Central memory CD8-positive, alpha-beta T cell (primary cell): ENCODE results near the gene ECPAS.
"Not testable (repeated sequence)": the region's sequence is repeated elsewhere in the genome, so short reads cannot be mapped to it uniquely, and the experiment has no call there.

Experiments used
- ATAC-seq: fragments of 150-1000 bp; cut with Tn5 transposase; replicated peaks from 2 replicates; pipeline ENCODE4 v1.10.0; 2022; ENCODE audit warnings: mild to moderate bottlenecking, moderate FRiP score, moderate number of reproducible peaks; ENCODE audit not compliant: poor library complexity, severe bottlenecking; ENCODE audit errors: extremely low read depth
- DNase-seq, 2 donors: peaks; one replicate each; pipeline ENCODE4 v3.0.0; 2021; ENCODE audit warnings: low spot score in 2 of 2
- H3K27ac Mint-ChIP-seq: one replicate; pipeline ENCODE4 v1.8.0; 2022; ENCODE audit warnings: low read depth, mild to moderate bottlenecking, moderate library complexity, mixed read lengths
- H3K27me3 Mint-ChIP-seq: one replicate; pipeline ENCODE4 v1.8.0; 2022; ENCODE audit warnings: mixed read lengths
- H3K36me3 Mint-ChIP-seq: one replicate; pipeline ENCODE4 v1.8.0; 2022; ENCODE audit warnings: mild to moderate bottlenecking, moderate library complexity, mixed read lengths; ENCODE audit not compliant: insufficient read depth
- H3K4me1 Mint-ChIP-seq: one replicate; pipeline ENCODE4 v1.8.0; 2022; ENCODE audit warnings: mixed read lengths
- H3K4me3 Mint-ChIP-seq: one replicate; pipeline ENCODE4 v1.8.0; 2022; ENCODE audit warnings: mild to moderate bottlenecking, moderate library complexity, mixed read lengths
- H3K9me3 Mint-ChIP-seq: one replicate; pipeline ENCODE4 v1.8.0; 2022; ENCODE audit warnings: mixed read lengths

The ECPAS gene

DNA sequence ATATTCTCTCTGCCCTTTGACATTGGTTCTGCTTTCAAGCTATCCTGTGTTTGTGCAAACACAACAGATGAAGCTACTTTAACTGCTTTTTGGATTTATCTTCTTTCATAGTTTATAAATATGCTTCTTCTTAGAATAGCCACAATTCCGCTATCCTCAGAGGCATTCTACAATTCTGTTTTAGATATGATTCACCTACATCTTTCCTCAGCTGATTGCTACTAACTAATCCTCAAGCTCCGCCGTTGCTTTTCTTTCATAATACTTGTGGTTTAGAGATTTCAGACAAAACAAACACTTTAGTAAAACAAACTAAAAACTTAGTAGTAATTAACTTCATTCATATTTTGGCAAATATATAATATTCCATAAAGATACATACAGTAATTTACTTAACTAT lies 52.5 kb downstream of the ECPAS start:
- no peak for DNase-seq
- H3K27ac Mint-ChIP-seq = no peak overlapping the region
- H3K27me3 Mint-ChIP-seq = no peaks in the 10 kb centered on the region
- no peak for ATAC-seq
- H3K4me3 Mint-ChIP-seq = no peak overlapping the region
- H3K36me3 Mint-ChIP-seq = peaks cover 36% of the 10 kb centered on the region
- no peaks in the 10 kb centered on the region for H3K4me1 Mint-ChIP-seq
- H3K9me3 Mint-ChIP-seq = no peaks in the 10 kb centered on the region

DNA sequence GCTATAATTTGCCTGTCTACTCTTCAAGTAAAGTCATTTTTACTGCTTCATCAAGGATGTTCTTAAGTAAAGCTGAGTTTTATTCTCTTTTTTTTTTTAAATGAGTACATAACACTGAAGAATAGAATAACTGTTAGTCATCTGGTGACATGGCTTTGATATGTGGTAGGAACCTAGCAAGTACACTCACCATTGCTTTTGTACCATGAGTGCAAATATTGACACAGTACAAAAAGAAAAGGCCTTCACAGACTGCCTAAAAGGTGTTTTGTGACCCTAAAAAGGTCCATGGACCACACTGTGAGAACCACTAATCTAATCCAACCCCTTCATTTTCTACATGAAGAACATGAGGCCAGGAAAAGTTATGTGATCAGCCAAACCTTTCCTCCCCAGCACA lies 55.0 kb downstream of the ECPAS start:
- no peak overlapping the region for H3K27ac Mint-ChIP-seq
- H3K27me3 Mint-ChIP-seq = no peaks in the 10 kb centered on the region
- no peaks in the 10 kb centered on the region for H3K9me3 Mint-ChIP-seq
- H3K36me3 Mint-ChIP-seq = peaks cover 43% of the 10 kb centered on the region
- H3K4me1 Mint-ChIP-seq = no peaks in the 10 kb centered on the region
- no peak for ATAC-seq
- DNase-seq = no peak
- no peak overlapping the region for H3K4me3 Mint-ChIP-seq

DNA sequence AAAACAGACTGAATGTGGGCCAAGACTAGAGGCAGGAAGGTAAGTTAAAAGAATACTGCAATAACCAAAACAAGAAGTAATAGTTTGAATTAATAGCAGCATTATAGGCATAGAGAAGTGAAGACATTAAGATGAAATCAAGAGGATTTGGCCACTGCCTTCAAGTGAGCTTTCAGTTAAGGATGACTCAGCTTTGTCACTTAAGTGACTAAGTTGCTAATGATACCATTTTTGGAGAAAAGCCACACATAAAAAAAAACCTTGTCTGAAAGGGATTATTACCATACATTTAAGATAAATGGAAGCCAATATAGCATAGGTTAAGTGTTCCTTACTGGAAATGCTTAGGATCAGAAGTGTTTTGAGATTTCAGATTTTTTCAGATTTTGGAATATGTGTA lies 57.0 kb downstream of the ECPAS start:
- Mint-ChIP-seq H3K9me3 (no peaks in the 10 kb centered on the region), H3K27me3 (no peaks in the 10 kb centered on the region), H3K27ac (no peak overlapping the region), H3K4me1 (no peaks in the 10 kb centered on the region), H3K4me3 (no peak overlapping the region), H3K36me3 (peaks cover 45% of the 10 kb centered on the region)
- no peak for ATAC-seq
- no peak for DNase-seq

DNA sequence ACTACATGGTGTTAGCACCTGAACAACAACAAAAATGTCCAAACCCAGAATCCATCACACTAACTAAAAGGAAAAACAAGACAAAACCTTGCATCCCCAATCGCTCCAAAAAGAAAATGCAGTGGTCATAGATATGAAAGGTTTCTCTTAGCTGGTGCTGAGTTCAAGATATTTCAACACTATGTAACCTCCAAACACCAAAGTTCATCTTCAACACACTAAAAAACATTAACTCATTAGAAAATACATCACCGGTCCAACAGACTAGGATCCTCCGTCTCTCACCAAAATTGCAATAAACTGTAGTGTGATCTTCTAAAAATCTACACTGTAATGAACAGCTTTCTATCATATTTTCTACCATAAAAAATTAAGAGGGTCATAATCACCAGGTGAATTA lies 60.8 kb downstream of the ECPAS start:
- ATAC-seq (no peak), DNase-seq (no peak)
- H3K36me3 Mint-ChIP-seq = peaks cover 48% of the 10 kb centered on the region
- no peak overlapping the region for H3K4me3 Mint-ChIP-seq
- H3K27ac Mint-ChIP-seq = no peak overlapping the region
- H3K4me1 Mint-ChIP-seq = no peaks in the 10 kb centered on the region
- H3K9me3 Mint-ChIP-seq = no peaks in the 10 kb centered on the region
- H3K27me3 Mint-ChIP-seq = no peaks in the 10 kb centered on the region

DNA sequence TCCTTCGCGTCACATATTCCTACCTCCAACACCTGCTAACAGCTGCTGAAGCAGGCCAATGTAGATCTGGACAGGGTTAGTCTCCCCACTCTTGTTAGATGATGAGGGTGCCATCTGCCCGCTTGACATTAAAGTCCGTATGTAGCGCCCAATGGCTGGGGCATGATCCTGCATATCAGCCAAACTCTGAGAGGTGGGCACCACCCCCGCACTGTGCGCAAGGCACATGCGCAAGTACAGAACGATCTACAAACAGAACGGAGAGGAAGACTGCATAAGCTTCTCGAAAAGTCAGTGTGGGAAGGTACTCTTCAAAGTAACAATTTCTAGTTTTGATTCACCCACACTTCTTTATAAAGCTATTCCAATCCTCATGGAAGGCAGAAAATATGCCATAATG lies 69.8 kb downstream of the ECPAS start:
- H3K36me3 Mint-ChIP-seq = peaks cover 75% of the 10 kb centered on the region
- no peak overlapping the region for H3K27ac Mint-ChIP-seq
- DNase-seq (no peak), ATAC-seq (no peak)
- H3K4me3 Mint-ChIP-seq = no peak overlapping the region
- no peaks in the 10 kb centered on the region for H3K9me3 Mint-ChIP-seq
- no peaks in the 10 kb centered on the region for H3K4me1 Mint-ChIP-seq
- no peaks in the 10 kb centered on the region for H3K27me3 Mint-ChIP-seq

DNA sequence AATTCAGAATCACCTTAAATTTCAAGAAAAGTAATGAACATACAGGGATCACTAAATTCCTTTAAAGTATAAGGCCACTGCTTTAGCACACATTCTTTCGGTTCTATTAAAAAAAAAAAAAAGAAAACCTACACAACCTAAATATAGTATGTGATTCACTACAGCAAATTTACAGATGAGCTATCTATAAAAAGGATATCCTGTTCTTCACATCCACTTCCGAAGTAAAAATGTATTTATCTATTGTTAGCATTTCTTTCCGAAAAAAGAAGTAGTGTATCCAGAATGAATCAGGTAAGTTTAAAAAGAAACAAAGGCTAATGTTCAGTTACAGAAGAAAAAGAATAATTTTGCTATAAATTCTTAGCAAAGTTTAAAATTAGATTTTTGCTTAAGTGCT lies 70.2 kb downstream of the ECPAS start:
- Mint-ChIP-seq H3K9me3 (no peaks in the 10 kb centered on the region), H3K36me3 (peaks cover 79% of the 10 kb centered on the region), H3K27ac (no peak overlapping the region), H3K27me3 (no peaks in the 10 kb centered on the region), H3K4me1 (no peaks in the 10 kb centered on the region), H3K4me3 (no peak overlapping the region)
- DNase-seq (no peak), ATAC-seq (no peak)

DNA sequence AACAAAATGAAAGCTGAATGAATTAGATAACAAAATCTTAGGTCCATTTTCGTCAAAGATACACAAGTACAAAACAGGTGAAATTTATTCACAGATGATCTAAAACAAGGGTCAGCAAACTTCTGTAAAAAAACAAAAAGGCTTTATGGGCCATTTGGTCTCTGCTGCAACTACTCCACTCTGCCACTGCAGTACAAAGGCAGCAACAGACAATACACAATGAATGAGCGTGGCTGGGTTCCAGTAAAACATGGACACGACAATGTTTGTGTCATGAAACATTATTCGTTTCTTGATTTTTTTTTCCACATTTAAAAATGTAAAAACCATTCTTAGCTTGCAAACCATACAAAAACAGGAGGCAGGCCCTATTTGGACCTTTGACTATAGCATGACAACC lies 71.9 kb downstream of the ECPAS start:
- ATAC-seq = no peak
- H3K9me3 Mint-ChIP-seq = no peaks in the 10 kb centered on the region
- H3K4me1 Mint-ChIP-seq = no peaks in the 10 kb centered on the region
- H3K36me3 Mint-ChIP-seq = peaks cover 80% of the 10 kb centered on the region
- no peak overlapping the region for H3K27ac Mint-ChIP-seq
- no peak overlapping the region for H3K4me3 Mint-ChIP-seq
- H3K27me3 Mint-ChIP-seq = no peaks in the 10 kb centered on the region
- no peak for DNase-seq

DNA sequence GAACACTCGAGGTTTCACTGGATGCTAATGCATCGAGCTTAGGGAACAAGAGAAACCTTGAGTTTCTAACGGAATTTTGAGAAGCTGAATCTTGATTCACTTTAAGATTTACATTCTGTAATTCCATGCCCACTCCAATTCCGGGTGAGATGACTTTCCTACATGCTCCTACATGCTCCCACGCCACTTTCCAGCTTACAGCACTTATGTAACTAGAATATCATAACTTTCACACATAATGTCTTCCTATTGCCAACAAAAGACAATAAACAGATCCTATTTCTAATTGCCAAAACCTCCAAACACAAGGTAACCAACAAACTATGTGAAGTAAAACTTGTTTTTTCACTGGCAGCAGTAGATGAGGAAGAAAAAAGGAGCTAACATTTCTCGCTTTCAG lies 72.9 kb downstream of the ECPAS start:
- Mint-ChIP-seq H3K36me3 (peaks cover 72% of the 10 kb centered on the region), H3K4me3 (no peak overlapping the region), H3K4me1 (no peaks in the 10 kb centered on the region), H3K9me3 (peaks cover 1% of the 10 kb centered on the region), H3K27me3 (no peaks in the 10 kb centered on the region), H3K27ac (no peak overlapping the region)
- ATAC-seq (no peak), DNase-seq (no peak)

DNA sequence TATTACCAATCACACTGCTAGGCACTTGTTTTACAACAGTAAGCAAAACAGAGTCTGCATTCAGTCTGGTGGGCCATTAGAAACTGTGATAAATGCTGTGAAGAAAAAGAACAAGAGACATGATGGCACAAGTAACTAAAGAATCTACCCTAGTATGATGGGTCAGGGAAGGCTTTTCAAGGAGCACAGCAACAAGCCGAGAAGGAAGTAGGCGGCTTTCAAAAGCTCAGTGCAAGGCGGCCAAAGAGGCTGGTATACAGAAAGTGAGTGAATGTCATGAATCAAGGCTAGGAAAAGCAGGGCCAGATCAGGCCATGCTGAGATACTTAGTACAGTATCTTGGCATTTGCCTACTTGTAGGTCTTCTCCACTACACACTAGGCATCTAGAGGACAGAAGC lies 76.4 kb downstream of the ECPAS start:
- DNase-seq (no peak), ATAC-seq (no peak)
- Mint-ChIP-seq H3K9me3 (peaks cover 6% of the 10 kb centered on the region), H3K27ac (no peak overlapping the region), H3K4me3 (no peak overlapping the region), H3K27me3 (no peaks in the 10 kb centered on the region), H3K4me1 (peaks cover 5% of the 10 kb centered on the region), H3K36me3 (peaks cover 61% of the 10 kb centered on the region)

DNA sequence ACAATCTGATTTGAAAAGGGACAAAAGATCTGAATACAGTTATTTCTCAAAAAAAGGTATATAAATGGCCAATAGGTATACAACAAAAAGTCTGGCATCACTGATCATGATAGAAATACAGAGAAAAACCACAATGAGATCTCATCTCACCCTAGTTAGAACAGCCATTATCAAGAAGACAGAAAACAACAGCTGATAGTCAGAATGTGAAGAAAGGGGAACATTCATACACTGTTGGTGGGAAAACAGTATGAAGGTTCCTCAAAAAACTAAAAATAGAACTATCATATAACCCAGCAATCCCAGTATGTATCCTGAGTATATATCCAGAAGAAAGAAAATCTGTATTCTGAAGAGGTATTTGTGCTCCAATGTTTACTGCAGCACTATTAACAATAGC lies 78.5 kb downstream of the ECPAS start:
- H3K4me1 Mint-ChIP-seq = peaks cover 5% of the 10 kb centered on the region
- H3K9me3 Mint-ChIP-seq = peaks cover 10% of the 10 kb centered on the region
- no peak overlapping the region for H3K4me3 Mint-ChIP-seq
- ATAC-seq = no peak
- H3K27me3 Mint-ChIP-seq = no peaks in the 10 kb centered on the region
- H3K36me3 Mint-ChIP-seq = peaks cover 49% of the 10 kb centered on the region
- DNase-seq = no peak
- H3K27ac Mint-ChIP-seq = no peak overlapping the region

DNA sequence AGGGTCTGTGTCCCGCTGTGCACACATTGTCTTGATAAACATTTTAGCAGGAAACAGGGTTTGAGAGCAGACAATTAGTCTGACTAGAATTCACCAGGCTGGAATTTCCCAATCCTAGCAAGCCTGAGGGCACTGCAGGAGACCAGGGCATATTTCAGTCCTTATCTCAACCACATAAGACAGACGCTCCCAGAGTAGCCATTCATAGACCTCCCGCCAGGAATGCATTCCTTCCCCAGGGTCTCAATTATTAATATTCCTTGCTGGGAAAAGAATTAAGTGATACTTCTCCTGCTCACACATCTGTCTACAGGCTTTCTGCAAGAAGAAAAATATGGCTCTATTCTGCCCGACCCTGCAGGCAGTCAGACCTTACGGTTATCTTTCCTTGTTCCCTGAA lies 82.7 kb downstream of the ECPAS start:
- Mint-ChIP-seq H3K9me3 (peaks cover 16% of the 10 kb centered on the region), H3K36me3 (peaks cover 44% of the 10 kb centered on the region)
- ATAC-seq, H3K27ac Mint-ChIP-seq, H3K4me1 Mint-ChIP-seq, DNase-seq, H3K4me3 Mint-ChIP-seq, H3K27me3 Mint-ChIP-seq: not testable (repeated sequence)

DNA sequence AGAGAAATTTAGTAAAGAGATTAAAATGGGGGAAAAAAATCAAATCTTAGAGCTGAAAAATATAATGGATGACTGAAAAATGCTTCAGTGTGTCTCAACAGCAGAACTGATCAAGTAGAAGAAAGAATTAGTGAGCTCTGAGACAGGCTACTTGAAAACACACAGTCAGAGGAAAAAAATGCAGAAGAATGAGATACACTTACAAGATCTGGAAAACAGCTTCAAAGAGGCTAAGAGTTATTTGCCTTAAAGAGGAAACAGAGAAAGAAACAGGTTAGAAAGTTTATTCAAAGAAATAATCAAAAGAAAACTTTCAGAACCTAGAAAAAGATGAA lies 83.7 kb downstream of the ECPAS start:
- H3K4me3 Mint-ChIP-seq = no peak overlapping the region
- H3K9me3 Mint-ChIP-seq = peaks cover 10% of the 10 kb centered on the region
- DNase-seq (no peak), ATAC-seq (no peak)
- H3K4me1 Mint-ChIP-seq = peaks cover 4% of the 10 kb centered on the region
- H3K36me3 Mint-ChIP-seq = peaks cover 48% of the 10 kb centered on the region
- no peak overlapping the region for H3K27ac Mint-ChIP-seq
- no peaks in the 10 kb centered on the region for H3K27me3 Mint-ChIP-seq

DNA sequence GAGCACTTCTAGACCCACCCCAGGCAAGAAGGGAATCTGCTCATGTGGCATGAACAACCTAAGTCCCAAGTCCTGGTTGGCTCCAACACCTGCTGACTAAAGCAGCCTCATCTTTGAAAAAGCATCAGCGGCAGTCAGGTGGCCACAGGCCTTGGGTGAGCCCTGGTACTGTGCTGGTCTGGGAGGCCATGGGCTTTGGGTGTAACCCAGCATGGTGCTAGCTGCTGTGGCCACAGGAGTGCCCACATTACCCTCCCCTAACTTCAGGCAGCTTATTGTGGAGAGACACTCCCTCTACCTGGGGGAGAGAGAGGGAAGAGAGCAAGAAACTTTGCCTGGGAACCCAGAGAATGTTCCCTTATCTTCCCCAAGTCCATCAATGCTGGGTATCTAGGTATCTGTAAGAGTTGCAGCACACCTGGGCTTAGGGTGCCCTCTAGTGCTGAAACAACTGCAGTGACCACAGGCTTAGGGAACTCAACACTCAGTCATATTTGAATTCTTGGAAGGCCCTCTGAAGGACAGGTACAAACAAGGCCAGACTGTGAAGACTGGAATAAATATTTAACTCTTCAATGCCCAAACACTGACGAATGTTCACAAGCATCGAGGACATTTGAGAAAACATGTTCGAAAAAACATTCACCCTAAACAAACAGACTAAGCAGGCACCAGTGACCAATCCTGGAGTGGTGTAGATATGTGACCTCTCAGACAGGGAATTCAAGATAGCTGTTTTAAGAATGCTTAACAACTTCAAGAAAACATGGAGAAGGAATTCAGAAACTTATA lies 84.2 kb downstream of the ECPAS start:
- H3K36me3 Mint-ChIP-seq = peaks cover 49% of the 10 kb centered on the region
- peaks cover 2% of the 10 kb centered on the region for H3K4me1 Mint-ChIP-seq
- H3K4me3 Mint-ChIP-seq = no peak overlapping the region
- peaks cover 10% of the 10 kb centered on the region for H3K9me3 Mint-ChIP-seq
- ATAC-seq = no peak
- no peak for DNase-seq
- H3K27ac Mint-ChIP-seq = no peak overlapping the region
- no peaks in the 10 kb centered on the region for H3K27me3 Mint-ChIP-seq
